AG04450 (cell line): Measurements from ENCODE around the gene HEXIM1. TPM values are rescaled to one million over a fixed set of nuclear protein-coding genes. Genes with fewer than 3 reads are reported as not detected.

ENCODE experiments used
- CTCF ChIA-PET: fragments of 300-600, 350-600 bp; formaldehyde crosslinking; extraction: SDS; loops from one replicate; lab custom pipeline; 2022; ENCODE audit warnings: antibody characterized with exemption, inconsistent platforms; lab: Charles Lee
- POLR2A ChIA-PET: fragments of 350-600 bp; formaldehyde crosslinking; extraction: SDS; loops from one replicate; lab custom pipeline; 2021; ENCODE audit warnings: antibody characterized with exemption, inconsistent platforms; lab: Yijun Ruan, JAX
- DNase-seq: peaks from one replicate; pipeline ENCODE4 v3.0.0-alpha.2; 2011; ENCODE audit warnings: low read depth, low spot score
- H3K27ac ChIP-seq: one replicate; pipeline ENCODE4 v1.5.1; 2012; ENCODE audit warnings: low read depth, low read length, control low read depth
- H3K27me3 ChIP-seq: one replicate; pipeline ENCODE4 v1.6.0; 2012; ENCODE audit warnings: low read length; ENCODE audit not compliant: control insufficient read depth, insufficient read depth
- H3K4me3 ChIP-seq: 2 replicates; pipeline ENCODE4 v1.5.1; 2011; ENCODE audit warnings: mild to moderate bottlenecking, low read depth, low read length, control low read depth
- H3K9me3 ChIP-seq: 2 replicates; pipeline ENCODE4 v1.5.1; 2012; ENCODE audit warnings: low read length; ENCODE audit not compliant: control insufficient read depth, insufficient read depth
- CTCF ChIP-seq: IDR thresholded peaks from 2 replicates; pipeline ENCODE4 v1.5.1; 2011; ENCODE audit warnings: low read depth, low read length, control low read depth, inconsistent platforms
- polyA plus RNA-seq: library from polyadenylated mRNA; depleted of rRNA; stranded (reverse); fragments of >200 nt; gene quantifications from 2 replicates; pipeline ENCODE4 v1.2.3, GENCODE V29; 2011

Gene HEXIM1
- polyA plus RNA-seq, 1 experiment = 13.2 TPM

GRCh38 chr17:45108595-45109521 is 39.4 kb upstream of the HEXIM1 start:
- POLR2A ChIA-PET = interaction anchor here (1.2 kb wide), 1 partner anchor 19 kb away, joined by 3 read pairs; no protein-coding TSS in a partner anchor

GRCh38 chr17:45110676-45111611 is 37.3 kb upstream of the HEXIM1 start:
- Histone ChIP-seq H3K9me3 (no peaks in the 10 kb centered on the region; the same call in 1 of the 2 replicates), H3K27me3 (no peaks in the 10 kb centered on the region), H3K27ac (peak overlapping the region; percentile 11), H3K4me3 (no peak overlapping the region)
- TF ChIP-seq CTCF = no peak
- POLR2A ChIA-PET = interaction anchor here (0.7 to 2.0 kb wide), 2 partner anchors 17 to 264 kb away, joined by 5 read pairs; no protein-coding TSS in a partner anchor
- CTCF ChIA-PET = interaction anchor here (1.5 kb wide), 1 partner anchor 25 kb away, joined by 9 read pairs; the partner anchor contains the start of gene ACBD4
- DNase-seq = no peak

More at GRCh38 chr17:45108595-45109521, 39.4 kb upstream of the HEXIM1 start:
- peak overlapping the region; percentile 21 for H3K27ac ChIP-seq
- 0 out of 2 replicates have a peak, but pooled peaks have one; percentile 7 for TF ChIP-seq CTCF
- H3K4me3 ChIP-seq = no peak overlapping the region
- CTCF ChIA-PET = interaction anchor here (0.6 to 1.8 kb wide), 4 partner anchors 9 to 270 kb away, joined by 3 to 9 read pairs (median 6); partner anchors contain the start of gene ACBD4
- H3K27me3 ChIP-seq = no peaks in the 10 kb centered on the region
- no peaks in the 10 kb centered on the region; the same call in 1 of the 2 replicates for H3K9me3 ChIP-seq
- no peak for DNase-seq

DNA sequence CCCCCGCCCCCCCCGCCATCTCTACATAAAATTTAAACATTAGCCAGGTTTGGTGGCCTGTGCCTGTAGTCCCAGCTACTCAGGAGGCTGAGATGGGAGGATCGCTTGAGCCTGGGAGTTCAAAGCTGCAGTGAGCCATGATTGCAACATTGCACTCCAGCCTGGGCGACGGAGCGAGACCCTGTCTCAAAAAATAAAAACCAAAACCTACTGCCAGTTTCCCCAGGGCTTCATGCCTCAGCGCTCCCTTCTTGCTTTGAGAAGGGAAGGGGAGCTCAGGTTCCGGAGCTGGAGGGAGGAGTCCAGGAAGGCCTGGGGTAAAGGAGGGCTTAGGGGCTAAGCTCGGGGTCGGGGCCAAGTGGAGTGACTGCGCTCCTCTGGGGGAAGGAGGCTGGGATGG is 36.4 kb upstream of the HEXIM1 start:
- H3K9me3 ChIP-seq = no peaks in the 10 kb centered on the region; the same call in 1 of the 2 replicates
- DNase-seq = no peak
- POLR2A ChIA-PET = interaction anchor here (0.7 to 2.0 kb wide), 3 partner anchors 9 to 263 kb away, joined by 3 to 5 read pairs (median 5); no protein-coding TSS in a partner anchor
- no peaks in the 10 kb centered on the region for H3K27me3 ChIP-seq
- CTCF ChIA-PET = interaction anchor here (0.6 to 1.5 kb wide), 4 partner anchors 13 to 233 kb away, joined by 3 to 9 read pairs (median 6); partner anchors contain the start of gene ACBD4
- no peak overlapping the region for H3K4me3 ChIP-seq
- H3K27ac ChIP-seq = no peak overlapping the region
- no peak for TF ChIP-seq CTCF

GRCh38 chr17:45112559-45113423 is 35.5 kb upstream of the HEXIM1 start:
- DNase-seq = no peak

More at GRCh38 chr17:45112559-45113423, 35.5 kb upstream of the HEXIM1 start:
- ChIA-PET CTCF (interaction anchor here (0.6 to 1.5 kb wide), 4 partner anchors 14 to 234 kb away, joined by 3 to 9 read pairs (median 5); partner anchors contain the start of gene ACBD4), POLR2A (interaction anchor here (0.6 to 2.0 kb wide), 2 partner anchors 15 to 36 kb away, joined by 5 to 7 read pairs; no protein-coding TSS in a partner anchor)
- no peaks in the 10 kb centered on the region; the same call in 1 of the 2 replicates for H3K9me3 ChIP-seq
- no peak overlapping the region for H3K27ac ChIP-seq
- no peaks in the 10 kb centered on the region for H3K27me3 ChIP-seq
- no peak for TF ChIP-seq CTCF
- no peak overlapping the region for H3K4me3 ChIP-seq
